ENCODE measurements around the gene LIN7A. TPM values are rescaled to one million over a fixed set of nuclear protein-coding genes. Genes with fewer than 3 reads are reported as not detected.

Gene LIN7A
- total RNA-seq, 2 donors from 2014 or later: 0.41 to 5.8 TPM

DNA sequence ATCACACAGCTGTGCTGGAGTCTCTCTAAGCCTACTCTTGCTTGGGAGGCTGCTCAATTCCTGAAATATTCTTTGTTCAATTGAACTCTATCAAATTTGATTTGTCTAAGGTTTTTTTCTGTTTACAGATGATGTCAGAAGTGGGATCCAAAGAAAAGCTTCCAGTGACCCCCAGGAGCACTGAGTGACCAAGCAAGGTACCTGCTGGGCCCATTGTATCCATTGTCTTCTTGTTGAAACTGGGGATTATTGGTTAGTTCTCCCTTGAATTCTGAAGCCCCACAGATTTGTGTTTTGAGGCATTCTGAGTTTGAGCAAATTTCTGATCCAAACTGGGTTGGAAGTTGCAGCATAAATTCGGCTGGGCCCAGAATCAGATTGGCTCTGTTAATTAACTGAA is 156.4 kb downstream of the LIN7A start:
- ATAC-seq (ENCODE audit: insufficient number of reproducible peaks, low FRiP score, low read depth): no peak
- no peaks in the 10 kb centered on the region for H3K36me3 ChIP-seq

GRCh38 chr12:80780746-80781145 is 157.0 kb downstream of the LIN7A start:
- H3K27me3 ChIP-seq (replicated peaks; ENCODE audit: insufficient read depth): no peaks in the 10 kb centered on the region
- H3K36me3 ChIP-seq: no peaks in the 10 kb centered on the region
- H3K27ac ChIP-seq: no peak overlapping the region
- TF ChIP-seq CTCF (IDR thresholded peaks at IDR 0.05): no peak
- H3K4me3 ChIP-seq: no peak overlapping the region
- no peak for DNase-seq (ENCODE audit: low spot score)
- H3K4me1 ChIP-seq (ENCODE audit: control insufficient read depth in 1 of 2, low read depth in 2 of 2): peaks cover 7 to 16% of the 10 kb centered on the region in 2 donors
- H3K9me3 ChIP-seq: no peaks in the 10 kb centered on the region
- no peak for ATAC-seq (ENCODE audit: insufficient number of reproducible peaks, low FRiP score, low read depth)

More for the DNA sequence above, 156.4 kb downstream of the LIN7A start:
- Histone ChIP-seq H3K4me3 (no peak overlapping the region), H3K27ac (no peak overlapping the region), H3K4me1 (ENCODE audit: control insufficient read depth in 1 of 2, low read depth in 2 of 2) (peaks cover 7 to 16% of the 10 kb centered on the region in 2 donors), H3K9me3 (no peaks in the 10 kb centered on the region), H3K27me3 (replicated peaks; ENCODE audit: insufficient read depth) (no peaks in the 10 kb centered on the region)
- DNase-seq (ENCODE audit: low spot score): no peak
- no peak for TF ChIP-seq CTCF (IDR thresholded peaks at IDR 0.05)

GRCh38 chr12:80778005-80778541 is 159.7 kb downstream of the LIN7A start:
- H3K27ac ChIP-seq: peak overlapping the region; percentile 30 to 82
- no peak for DNase-seq (ENCODE audit: low spot score)
- no peak for TF ChIP-seq CTCF (IDR thresholded peaks at IDR 0.05)

DNA sequence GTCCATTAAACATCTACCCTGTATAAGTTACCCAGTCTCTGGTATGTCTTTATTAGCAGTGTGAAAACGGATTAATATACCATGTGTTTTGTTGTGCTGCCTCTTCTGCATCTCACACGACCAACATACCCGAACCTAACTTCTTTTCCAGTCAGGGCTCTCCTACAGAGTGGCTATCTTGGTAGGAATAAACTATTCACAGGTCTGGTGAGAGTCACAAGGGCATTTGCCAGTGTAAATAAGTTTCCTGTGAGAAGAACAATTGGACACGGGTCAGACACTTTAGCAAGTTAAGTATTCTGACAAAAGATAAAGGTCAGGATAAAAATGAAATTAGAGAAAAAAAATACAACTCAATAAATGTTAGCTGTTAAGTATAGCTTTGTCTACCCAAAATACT is 160.1 kb downstream of the LIN7A start:
- Histone ChIP-seq H3K4me3 (no peak overlapping the region), H3K4me1 (ENCODE audit: control insufficient read depth in 1 of 2, low read depth in 2 of 2) (peaks cover 7 to 16% of the 10 kb centered on the region in 2 donors), H3K9me3 (no peaks in the 10 kb centered on the region), H3K27ac (peak overlapping the region; percentile 30 to 82), H3K36me3 (no peaks in the 10 kb centered on the region), H3K27me3 (replicated peaks; ENCODE audit: insufficient read depth) (no peaks in the 10 kb centered on the region)
- DNase-seq (ENCODE audit: low spot score) (no peak), ATAC-seq (ENCODE audit: insufficient number of reproducible peaks, low FRiP score, low read depth) (no peak)
- TF ChIP-seq CTCF (IDR thresholded peaks at IDR 0.05): no peak

More at GRCh38 chr12:80778005-80778541, 159.7 kb downstream of the LIN7A start:
- Histone ChIP-seq H3K9me3 (no peaks in the 10 kb centered on the region), H3K27me3 (replicated peaks; ENCODE audit: insufficient read depth) (no peaks in the 10 kb centered on the region), H3K4me1 (ENCODE audit: control insufficient read depth in 1 of 2, low read depth in 2 of 2) (peaks cover 7 to 16% of the 10 kb centered on the region in 2 donors), H3K36me3 (no peaks in the 10 kb centered on the region), H3K4me3 (no peak overlapping the region)
- peak; percentile 67 for ATAC-seq (ENCODE audit: insufficient number of reproducible peaks, low FRiP score, low read depth)

GRCh38 chr12:80776706-80777105 is 161.0 kb downstream of the LIN7A start:
- Histone ChIP-seq H3K27ac (peak overlapping the region in 1 of 2 donors; percentile 82), H3K27me3 (replicated peaks; ENCODE audit: insufficient read depth) (no peaks in the 10 kb centered on the region), H3K4me3 (no peak overlapping the region), H3K4me1 (ENCODE audit: control insufficient read depth in 1 of 2, low read depth in 2 of 2) (peaks cover 7 to 16% of the 10 kb centered on the region in 2 donors), H3K36me3 (no peaks in the 10 kb centered on the region), H3K9me3 (no peaks in the 10 kb centered on the region)
- no peak for DNase-seq (ENCODE audit: low spot score)
- no peak for TF ChIP-seq CTCF (IDR thresholded peaks at IDR 0.05)
- ATAC-seq (ENCODE audit: insufficient number of reproducible peaks, low FRiP score, low read depth): no peak

All from thoracic aorta (tissue), 2 donors.